ENCODE data around the gene WWC2.

Gene WWC2

GRCh38 chr4:183264614-183265013 is 165.6 kb downstream of the WWC2 start:
- H3K36me3 ChIP-seq (ENCODE audit: control insufficient read depth, low read length) = no peaks in the 10 kb centered on the region
- H3F3A ChIP-seq (ENCODE audit: control insufficient read depth, insufficient read depth) = no peaks in the 10 kb centered on the region
- H3K4me1 ChIP-seq (ENCODE audit: control insufficient read depth, low read length) = no peaks in the 10 kb centered on the region
- H3K4me3 ChIP-seq (ENCODE audit: low read length) = no peak overlapping the region
- H3K27me3 ChIP-seq (ENCODE audit: control insufficient read depth, low read length) = peaks cover 14% of the 10 kb centered on the region
- H4K20me1 ChIP-seq (ENCODE audit: control insufficient read depth, insufficient read depth, low read depth, low read length) = 0 out of 2 replicates have a peak, but pooled peaks cover 2% of the 10 kb centered on the region
- H3K9me3 ChIP-seq (ENCODE audit: control insufficient read depth, insufficient read depth, low read length) = no peaks in the 10 kb centered on the region
- no peak overlapping the region for H3K27ac ChIP-seq (ENCODE audit: low read depth, low read length)
- no peaks in the 10 kb centered on the region for H3K9me2 ChIP-seq (replicated peaks; ENCODE audit: control insufficient read depth, low read length)
- TF ChIP-seq EZH2phosphoT487 (IDR thresholded peaks at IDR 0.05; ENCODE audit: borderline replicate concordance, low read length) (no peak), CTCF (IDR thresholded peaks at IDR 0.05; ENCODE audit: low read depth, low read length, poor library complexity, severe bottlenecking) (no peak)
- no peak overlapping the region for H3K4me2 ChIP-seq (ENCODE audit: low read length)
- no peaks in the 10 kb centered on the region for H3K79me2 ChIP-seq (ENCODE audit: control insufficient read depth, low read length)

GRCh38 chr4:183266371-183266770 is 167.3 kb downstream of the WWC2 start:
- H3K36me3 ChIP-seq (ENCODE audit: control insufficient read depth, low read length) = no peaks in the 10 kb centered on the region
- H3K4me2 ChIP-seq (ENCODE audit: low read length) = no peak overlapping the region
- TF ChIP-seq EZH2phosphoT487 (IDR thresholded peaks at IDR 0.05; ENCODE audit: borderline replicate concordance, low read length) = no peak
- no peak for TF ChIP-seq CTCF (IDR thresholded peaks at IDR 0.05; ENCODE audit: low read depth, low read length, poor library complexity, severe bottlenecking)
- H3K79me2 ChIP-seq (ENCODE audit: control insufficient read depth, low read length) = no peaks in the 10 kb centered on the region
- no peaks in the 10 kb centered on the region for H3K4me1 ChIP-seq (ENCODE audit: control insufficient read depth, low read length)
- no peak overlapping the region for H3K27ac ChIP-seq (ENCODE audit: low read depth, low read length)
- peaks cover 6% of the 10 kb centered on the region for H3K27me3 ChIP-seq (ENCODE audit: control insufficient read depth, low read length)
- H3K4me3 ChIP-seq (ENCODE audit: low read length) = no peak overlapping the region
- H3K9me2 ChIP-seq (replicated peaks; ENCODE audit: control insufficient read depth, low read length) = no peaks in the 10 kb centered on the region
- no peaks in the 10 kb centered on the region for H3F3A ChIP-seq (ENCODE audit: control insufficient read depth, insufficient read depth)
- H3K9me3 ChIP-seq (ENCODE audit: control insufficient read depth, insufficient read depth, low read length) = no peaks in the 10 kb centered on the region
- 0 out of 2 replicates have a peak, but pooled peaks cover 2% of the 10 kb centered on the region for H4K20me1 ChIP-seq (ENCODE audit: control insufficient read depth, insufficient read depth, low read depth, low read length)

GRCh38 chr4:183268556-183268955 is 169.5 kb downstream of the WWC2 start:
- TF ChIP-seq CTCF (IDR thresholded peaks at IDR 0.05; ENCODE audit: low read depth, low read length, poor library complexity, severe bottlenecking) (no peak), EZH2phosphoT487 (IDR thresholded peaks at IDR 0.05; ENCODE audit: borderline replicate concordance, low read length) (no peak)
- H3K4me1 ChIP-seq (ENCODE audit: control insufficient read depth, low read length) = no peaks in the 10 kb centered on the region
- no peak overlapping the region for H3K4me2 ChIP-seq (ENCODE audit: low read length)
- no peaks in the 10 kb centered on the region for H3K9me2 ChIP-seq (replicated peaks; ENCODE audit: control insufficient read depth, low read length)
- H3K27ac ChIP-seq (ENCODE audit: low read depth, low read length) = no peak overlapping the region
- H3K4me3 ChIP-seq (ENCODE audit: low read length) = no peak overlapping the region
- no peaks in the 10 kb centered on the region for H4K20me1 ChIP-seq (ENCODE audit: control insufficient read depth, insufficient read depth, low read depth, low read length)
- peaks cover 6% of the 10 kb centered on the region for H3K27me3 ChIP-seq (ENCODE audit: control insufficient read depth, low read length)
- H3K9me3 ChIP-seq (ENCODE audit: control insufficient read depth, insufficient read depth, low read length) = no peaks in the 10 kb centered on the region
- H3K36me3 ChIP-seq (ENCODE audit: control insufficient read depth, low read length) = no peaks in the 10 kb centered on the region
- no peaks in the 10 kb centered on the region for H3F3A ChIP-seq (ENCODE audit: control insufficient read depth, insufficient read depth)
- no peaks in the 10 kb centered on the region for H3K79me2 ChIP-seq (ENCODE audit: control insufficient read depth, low read length)

Measured in DOHH2 (cell line).